ENCODE results near the gene CHIC2. TPM values are rescaled to one million over a fixed set of nuclear protein-coding genes. Genes with fewer than 3 reads are reported as not detected.
"Not testable (repeated sequence)": the region's sequence is repeated elsewhere in the genome, so short reads cannot be mapped to it uniquely, and the experiment has no call there.

The CHIC2 gene
- 10 to 100 TPM; 10.2 to 14.4 TPM for total RNA-seq
- 15.7 TPM for polyA plus RNA-seq (2013, experiment 1 of 2)
- polyA plus RNA-seq (2013, experiment 2 of 2), result 17.4 TPM
- long read RNA-seq, experiment 1, transcript CHIC2-201 (6 exons, 1,194 nt), result major isoform, 5 of 6 reads
- long read RNA-seq, experiment 1, partial matches to known transcripts, result 0 of 6 reads
- long read RNA-seq, experiment 1, other reads (novel, unspliced or antisense), result 1 of 6 reads
- long read RNA-seq, experiment 2, transcript CHIC2-201 (6 exons, 1,194 nt), result major isoform, 28 of 31 reads
- long read RNA-seq, experiment 2, partial matches to known transcripts, result 1 of 31 reads
- long read RNA-seq, experiment 2, other reads (novel, unspliced or antisense), result 1 of 31 reads
- long read RNA-seq, experiment 3, transcript CHIC2-201 (6 exons, 1,194 nt), result major isoform, 57 of 64 reads
- long read RNA-seq, experiment 3, partial matches to known transcripts, result 0 of 64 reads
- long read RNA-seq, experiment 3, other reads (novel, unspliced or antisense), result 5 of 64 reads
- long read RNA-seq, experiment 4, result 0 reads

GRCh38 chr4:54064317-54065111, at the start of gene CHIC2:
Gene CHIC2 (minus strand): TSS chr4:54064605. CDS start chr4:54064300, 305 bp downstream.
- peaks cover 11% of the 10 kb centered on the region for H3K4me1 ChIP-seq (ENCODE audit: control insufficient read depth, insufficient read depth, low read length)
- WGBS, 2 experiments (ENCODE audit: insufficient coverage in 1 of 2, insufficient read length in 1 of 2), result 1 to 2% methylated on average over 31 to 87 of the region's 87 CpGs
- H3K27me3 ChIP-seq (ENCODE audit: control insufficient read depth, insufficient read depth, low read length, poor library complexity, severe bottlenecking), result no peaks in the 10 kb centered on the region
- no peaks in the 10 kb centered on the region for H3K36me3 ChIP-seq (ENCODE audit: control insufficient read depth, insufficient read depth, low read length)
- Mint-ChIP-seq H3K36me3 (ENCODE audit: low read depth) (no peaks in the 10 kb centered on the region), H3K4me1 (peaks cover 44% of the 10 kb centered on the region), H3K9me3 (no peaks in the 10 kb centered on the region), H3K4me3 (peak within 1 kb of the TSS; percentile 90), H3K27ac (peak within 1 kb of the TSS; percentile 93), H3K27me3 (ENCODE audit: insufficient read depth) (no peaks in the 10 kb centered on the region)
- H3K27ac ChIP-seq (ENCODE audit: low read depth, low read length), result peak within 1 kb of the TSS; percentile 84
- H3K9ac ChIP-seq (ENCODE audit: extremely low read depth, low read length, poor library complexity, severe bottlenecking), result peak within 1 kb of the TSS; percentile 85
- no peaks in the 10 kb centered on the region for H3K9me3 ChIP-seq (ENCODE audit: control insufficient read depth, low read length)
- TF ChIP-seq CTCF (conservative IDR thresholded peaks at IDR 0.05), result no peak
- DNase-seq, result peak; percentile 97
- peak within 1 kb of the TSS; percentile 90 for H3K4me3 ChIP-seq (ENCODE audit: low read length)

DNA sequence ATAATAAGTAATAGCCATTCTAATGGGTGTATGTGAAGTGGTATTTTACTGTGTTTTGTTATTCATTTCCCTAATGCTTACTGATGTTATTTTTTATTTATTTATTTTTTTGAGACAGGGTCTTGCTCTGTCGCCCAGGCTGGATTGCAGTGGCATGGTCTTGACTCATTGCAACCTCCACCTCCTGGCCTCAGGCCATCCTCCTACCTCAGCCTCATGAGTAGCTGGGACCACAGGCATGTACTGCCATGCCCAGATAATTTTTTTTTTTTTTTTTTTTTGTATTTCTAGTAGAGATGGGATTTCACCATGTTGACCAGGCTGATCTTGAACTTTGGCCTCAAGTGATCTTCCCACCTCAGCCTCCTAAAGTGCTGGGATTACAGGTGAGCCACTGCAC, 48.8 kb upstream of the CHIC2 start:
- H3K27ac Mint-ChIP-seq; H3K36me3 Mint-ChIP-seq (ENCODE audit: low read depth): not testable (repeated sequence)

GRCh38 chr4:54110019-54110416, 45.6 kb upstream of the CHIC2 start:
- no peak for DNase-seq
- Mint-ChIP-seq H3K27me3 (ENCODE audit: insufficient read depth) (peaks cover 82% of the 10 kb centered on the region), H3K4me3 (peak overlapping the region; percentile 45), H3K4me1 (peaks cover 16% of the 10 kb centered on the region), H3K9me3 (no peaks in the 10 kb centered on the region), H3K36me3 (ENCODE audit: low read depth) (no peaks in the 10 kb centered on the region), H3K27ac (no peak overlapping the region)
- Histone ChIP-seq H3K4me3 (ENCODE audit: low read length) (no peak overlapping the region), H3K9me3 (ENCODE audit: control insufficient read depth, low read length) (no peaks in the 10 kb centered on the region), H3K27ac (ENCODE audit: low read depth, low read length) (no peak overlapping the region), H3K9ac (ENCODE audit: extremely low read depth, low read length, poor library complexity, severe bottlenecking) (no peak overlapping the region), H3K4me1 (ENCODE audit: control insufficient read depth, insufficient read depth, low read length) (no peaks in the 10 kb centered on the region), H3K36me3 (ENCODE audit: control insufficient read depth, insufficient read depth, low read length) (no peaks in the 10 kb centered on the region), H3K27me3 (ENCODE audit: control insufficient read depth, insufficient read depth, low read length, poor library complexity, severe bottlenecking) (peaks cover 82% of the 10 kb centered on the region)
- 32 to 35% methylated on average over 7 to 10 of the region's 10 CpGs for WGBS, 2 experiments (ENCODE audit: insufficient coverage in 1 of 2, insufficient read length in 1 of 2)
- peak; percentile 14 for TF ChIP-seq CTCF (conservative IDR thresholded peaks at IDR 0.05)

More for the DNA sequence above, 48.8 kb upstream of the CHIC2 start:
- not testable (repeated sequence) for H3K4me3 ChIP-seq (ENCODE audit: low read length); H3K9me3 ChIP-seq (ENCODE audit: control insufficient read depth, low read length); H3K9me3 Mint-ChIP-seq; H3K36me3 ChIP-seq (ENCODE audit: control insufficient read depth, insufficient read depth, low read length); H3K4me3 Mint-ChIP-seq; H3K27ac ChIP-seq (ENCODE audit: low read depth, low read length); H3K4me1 ChIP-seq (ENCODE audit: control insufficient read depth, insufficient read depth, low read length); DNase-seq; H3K9ac ChIP-seq (ENCODE audit: extremely low read depth, low read length, poor library complexity, severe bottlenecking)
- Mint-ChIP-seq H3K27me3 (ENCODE audit: insufficient read depth) (peaks cover 57% of the 10 kb centered on the region), H3K4me1 (peaks cover 16% of the 10 kb centered on the region)
- WGBS, 2 experiments (ENCODE audit: insufficient coverage in 1 of 2, insufficient read length in 1 of 2), result 100% methylated on average over 1 of the region's 1 CpG; no CpG with 5 or more reads in 1 of the 2 experiments
- peaks cover 51% of the 10 kb centered on the region for H3K27me3 ChIP-seq (ENCODE audit: control insufficient read depth, insufficient read depth, low read length, poor library complexity, severe bottlenecking)

Data from endodermal cell (in vitro differentiated cells).